ENCODE results near the gene ACSBG1.

- TF ChIP-seq POLR2A (IDR thresholded peaks at IDR 0.05) = no peak
- TF ChIP-seq, protein P1, sequence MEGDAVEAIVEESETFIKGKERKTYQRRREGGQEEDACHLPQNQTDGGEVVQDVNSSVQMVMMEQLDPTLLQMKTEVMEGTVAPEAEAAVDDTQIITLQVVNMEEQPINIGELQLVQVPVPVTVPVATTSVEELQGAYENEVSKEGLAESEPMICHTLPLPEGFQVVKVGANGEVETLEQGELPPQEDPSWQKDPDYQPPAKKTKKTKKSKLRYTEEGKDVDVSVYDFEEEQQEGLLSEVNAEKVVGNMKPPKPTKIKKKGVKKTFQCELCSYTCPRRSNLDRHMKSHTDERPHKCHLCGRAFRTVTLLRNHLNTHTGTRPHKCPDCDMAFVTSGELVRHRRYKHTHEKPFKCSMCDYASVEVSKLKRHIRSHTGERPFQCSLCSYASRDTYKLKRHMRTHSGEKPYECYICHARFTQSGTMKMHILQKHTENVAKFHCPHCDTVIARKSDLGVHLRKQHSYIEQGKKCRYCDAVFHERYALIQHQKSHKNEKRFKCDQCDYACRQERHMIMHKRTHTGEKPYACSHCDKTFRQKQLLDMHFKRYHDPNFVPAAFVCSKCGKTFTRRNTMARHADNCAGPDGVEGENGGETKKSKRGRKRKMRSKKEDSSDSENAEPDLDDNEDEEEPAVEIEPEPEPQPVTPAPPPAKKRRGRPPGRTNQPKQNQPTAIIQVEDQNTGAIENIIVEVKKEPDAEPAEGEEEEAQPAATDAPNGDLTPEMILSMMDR (IDR thresholded peaks at IDR 0.05) = no peak
Measured at GRCh38 chr15:78207110-78207458, 27.3 kb downstream of the ACSBG1 start.
